Neuron (in vitro differentiated cells): ENCODE measurements around the gene TMEM132C.

Experiments used
- H2AFZ ChIP-seq: one replicate; pipeline ENCODE4 v1.6.1; 2013; ENCODE audit warnings: low read depth, mild to moderate bottlenecking, inconsistent platforms, low read length, moderate library complexity
- H3K27me3 ChIP-seq: one replicate; pipeline ENCODE4 v1.6.1; 2013; ENCODE audit warnings: low read length; ENCODE audit not compliant: insufficient read depth
- H3K36me3 ChIP-seq: one replicate; pipeline ENCODE4 v1.6.1; 2013; ENCODE audit warnings: low read length; ENCODE audit not compliant: insufficient read depth
- H3K4me1 ChIP-seq: one replicate; pipeline ENCODE4 v1.6.1; 2013; ENCODE audit warnings: low read length; ENCODE audit not compliant: insufficient read depth
- H3K4me3 ChIP-seq: 2 replicates; pipeline ENCODE4 v1.5.1; 2013; ENCODE audit warnings: mild to moderate bottlenecking, low read length, moderate library complexity
- H3K9me3 ChIP-seq: one replicate; pipeline ENCODE4 v1.6.1; 2013; ENCODE audit warnings: low read length

TMEM132C gene

GRCh38 chr12:128307791-128308190, 40.8 kb downstream of the TMEM132C start:
- Histone ChIP-seq H3K9me3 (peaks cover 3% of the 10 kb centered on the region), H3K4me1 (no peaks in the 10 kb centered on the region), H3K4me3 (no peak overlapping the region), H3K36me3 (no peaks in the 10 kb centered on the region), H2AFZ (no peak overlapping the region), H3K27me3 (no peaks in the 10 kb centered on the region)

DNA sequence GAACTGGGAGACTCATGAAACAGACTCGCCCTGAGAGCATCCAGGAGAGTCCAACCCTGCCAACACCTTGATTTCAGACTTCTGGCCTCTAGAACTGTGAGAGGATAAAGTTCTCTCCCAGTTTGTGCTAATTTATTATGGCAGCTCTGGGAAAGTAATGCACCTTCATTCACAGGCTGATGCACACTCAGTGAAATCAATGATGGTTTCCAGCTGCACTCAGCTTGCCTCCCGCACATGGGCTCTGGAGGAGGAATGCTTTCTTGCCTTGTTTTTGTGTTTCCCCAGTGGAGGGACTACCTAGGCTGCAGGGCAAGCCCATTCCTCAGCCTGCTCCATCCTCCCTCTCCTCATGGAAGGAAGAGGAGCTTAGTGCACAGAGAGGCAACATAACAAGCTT, 45.7 kb downstream of the TMEM132C start:
- H2AFZ ChIP-seq, result no peak overlapping the region
- no peaks in the 10 kb centered on the region for H3K27me3 ChIP-seq
- peaks cover 7% of the 10 kb centered on the region for H3K4me1 ChIP-seq
- H3K4me3 ChIP-seq, result no peak overlapping the region
- H3K36me3 ChIP-seq, result no peaks in the 10 kb centered on the region
- H3K9me3 ChIP-seq, result no peaks in the 10 kb centered on the region

DNA sequence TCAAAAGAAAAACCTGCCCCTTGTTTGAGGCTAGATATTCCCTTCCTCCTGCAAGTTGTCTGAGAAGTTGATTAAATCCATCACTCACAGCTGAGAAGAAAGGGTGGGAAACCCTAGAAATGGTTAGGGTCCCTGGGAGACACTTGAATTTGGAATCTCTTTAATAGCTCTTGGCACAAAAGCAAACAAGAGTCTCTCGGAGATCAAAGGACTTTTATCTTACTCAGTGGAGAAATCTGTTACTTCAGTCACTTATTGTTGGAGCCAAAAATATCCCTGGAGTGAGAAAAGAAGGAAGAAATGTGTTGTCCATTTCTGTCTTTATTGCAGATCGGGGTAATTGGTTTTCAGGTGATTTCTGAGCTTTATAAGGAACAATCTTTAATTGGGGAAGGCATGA, 47.0 kb downstream of the TMEM132C start:
- H3K27me3 ChIP-seq, result no peaks in the 10 kb centered on the region
- no peak overlapping the region for H3K4me3 ChIP-seq
- H3K4me1 ChIP-seq, result peaks cover 7% of the 10 kb centered on the region
- H2AFZ ChIP-seq, result no peak overlapping the region
- H3K9me3 ChIP-seq, result no peaks in the 10 kb centered on the region
- no peaks in the 10 kb centered on the region for H3K36me3 ChIP-seq

DNA sequence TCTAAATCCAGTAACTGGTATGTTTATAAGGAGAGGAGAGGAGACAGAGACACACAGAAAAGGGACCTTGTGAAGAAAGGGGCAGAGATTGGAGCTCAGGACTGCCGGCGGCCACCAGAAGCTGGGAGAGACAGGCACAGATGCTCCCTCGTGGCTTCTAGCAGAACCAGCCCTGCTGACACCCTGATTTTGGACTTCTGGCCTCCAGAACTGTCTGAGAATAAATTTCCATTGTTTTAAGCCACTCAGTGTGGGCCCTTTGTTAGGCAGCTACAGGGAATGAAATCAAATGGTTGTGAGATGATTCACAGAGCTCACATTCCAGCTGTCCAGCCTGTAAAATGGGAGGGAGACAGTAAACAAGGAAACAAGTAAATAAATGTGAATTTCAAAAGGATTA, 47.6 kb downstream of the TMEM132C start:
- Histone ChIP-seq H3K36me3 (no peaks in the 10 kb centered on the region), H3K4me3 (no peak overlapping the region), H2AFZ (no peak overlapping the region), H3K27me3 (no peaks in the 10 kb centered on the region), H3K4me1 (peaks cover 7% of the 10 kb centered on the region), H3K9me3 (no peaks in the 10 kb centered on the region)

DNA sequence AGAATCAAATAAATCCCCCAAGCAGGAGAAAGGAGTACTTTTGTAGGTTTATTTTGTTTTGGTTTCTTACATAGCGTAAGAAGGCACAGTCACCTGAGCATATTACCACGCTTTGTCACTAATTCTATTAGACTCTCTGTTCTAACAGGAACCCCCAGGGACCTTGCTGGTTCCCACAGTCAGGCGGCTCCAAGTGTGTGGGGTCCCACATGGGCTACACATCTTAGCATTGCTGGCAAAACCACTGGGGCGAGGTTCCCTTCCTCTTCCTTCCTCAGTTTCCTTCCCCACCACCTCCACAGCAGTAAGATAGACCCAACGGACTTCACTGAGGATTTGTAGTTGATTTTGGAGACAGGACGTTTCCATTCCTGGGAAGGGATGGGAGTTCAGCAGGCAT, 49.1 kb downstream of the TMEM132C start:
- Histone ChIP-seq H3K9me3 (no peaks in the 10 kb centered on the region), H3K4me1 (peaks cover 7% of the 10 kb centered on the region), H2AFZ (no peak overlapping the region), H3K36me3 (no peaks in the 10 kb centered on the region), H3K27me3 (no peaks in the 10 kb centered on the region), H3K4me3 (no peak overlapping the region)

- Histone ChIP-seq H3K27me3 (no peaks in the 10 kb centered on the region), H3K4me1 (peaks cover 7% of the 10 kb centered on the region), H2AFZ (no peak overlapping the region), H3K4me3 (no peak overlapping the region), H3K36me3 (no peaks in the 10 kb centered on the region), H3K9me3 (no peaks in the 10 kb centered on the region)
These were observed 50.1 kb downstream of the TMEM132C start for GRCh38 chr12:128316973-128317526.

- peaks cover 7% of the 10 kb centered on the region for H3K4me1 ChIP-seq
- H3K36me3 ChIP-seq, result no peaks in the 10 kb centered on the region
- no peak overlapping the region for H3K4me3 ChIP-seq
- H3K9me3 ChIP-seq, result no peaks in the 10 kb centered on the region
- no peak overlapping the region for H2AFZ ChIP-seq
- no peaks in the 10 kb centered on the region for H3K27me3 ChIP-seq
These were observed 51.4 kb downstream of the TMEM132C start for GRCh38 chr12:128318341-128318740.

- Histone ChIP-seq H2AFZ (no peak overlapping the region), H3K27me3 (no peaks in the 10 kb centered on the region), H3K4me3 (no peak overlapping the region), H3K9me3 (no peaks in the 10 kb centered on the region), H3K36me3 (no peaks in the 10 kb centered on the region), H3K4me1 (peaks cover 8% of the 10 kb centered on the region)
These were observed 52.0 kb downstream of the TMEM132C start for GRCh38 chr12:128318946-128319345.

DNA sequence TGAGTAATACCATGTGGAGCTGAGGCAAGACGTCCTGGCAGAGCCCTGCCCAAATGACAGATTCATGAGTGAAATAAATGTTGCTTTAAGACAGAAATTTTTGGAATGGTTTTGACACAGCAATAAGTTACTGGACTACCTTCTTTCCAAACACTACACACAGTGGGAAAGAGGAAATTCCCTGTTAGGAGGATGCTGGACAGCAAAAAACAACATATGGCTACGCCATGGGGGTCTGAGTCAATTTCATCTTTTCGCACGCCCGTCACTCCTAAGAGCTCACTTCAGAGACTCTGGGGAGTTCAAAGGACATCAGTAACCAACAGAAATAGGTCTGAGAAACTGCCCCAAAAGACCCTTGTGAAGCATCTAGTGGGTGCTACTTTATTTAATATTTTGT, 55.4 kb downstream of the TMEM132C start:
- Histone ChIP-seq H3K4me1 (peaks cover 1% of the 10 kb centered on the region), H3K36me3 (no peaks in the 10 kb centered on the region), H3K27me3 (no peaks in the 10 kb centered on the region), H3K4me3 (no peak overlapping the region), H2AFZ (no peak overlapping the region), H3K9me3 (no peaks in the 10 kb centered on the region)

DNA sequence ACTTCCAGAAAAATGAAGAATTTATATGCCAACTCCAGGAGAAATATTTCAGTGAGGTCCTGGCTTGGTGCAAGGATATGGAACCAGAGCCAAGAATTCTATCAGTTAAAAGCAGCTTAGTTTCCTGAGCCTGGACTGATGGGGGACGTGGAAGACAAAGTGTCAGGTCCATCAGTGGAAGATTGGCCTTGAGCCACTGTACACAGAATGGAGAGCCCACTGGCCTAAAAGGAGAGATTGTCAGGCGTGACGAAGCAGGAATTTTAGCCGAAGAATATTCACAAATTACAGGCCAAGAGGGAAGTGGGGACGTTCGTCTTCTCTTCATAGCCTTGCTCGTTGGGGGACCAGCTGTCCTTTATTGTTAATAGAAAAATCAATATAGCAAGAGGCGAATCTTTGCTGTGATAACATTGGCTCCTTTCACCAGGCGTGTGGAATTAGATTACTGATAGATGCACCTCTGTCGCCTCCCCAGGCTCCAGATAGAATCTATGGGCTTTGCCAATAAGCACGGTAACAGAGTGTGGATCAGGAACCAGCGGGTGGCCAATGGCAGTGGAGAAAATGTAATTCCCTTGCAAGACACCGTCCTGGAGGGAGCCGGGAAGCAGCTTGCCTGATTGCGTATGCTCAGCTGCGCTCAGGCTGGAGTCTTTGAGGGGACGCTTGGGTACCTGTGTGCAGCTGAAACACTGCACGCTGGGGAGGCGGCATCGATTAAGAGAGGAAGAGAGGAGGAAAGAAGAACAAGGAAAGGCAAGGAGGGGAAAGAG, 56.4 kb downstream of the TMEM132C start:
- Histone ChIP-seq H3K4me1 (peaks cover 1% of the 10 kb centered on the region), H3K27me3 (no peaks in the 10 kb centered on the region), H3K36me3 (no peaks in the 10 kb centered on the region), H3K4me3 (no peak overlapping the region), H2AFZ (no peak overlapping the region), H3K9me3 (no peaks in the 10 kb centered on the region)

- H3K27me3 ChIP-seq, result no peaks in the 10 kb centered on the region
- no peaks in the 10 kb centered on the region for H3K9me3 ChIP-seq
- peaks cover 1% of the 10 kb centered on the region for H3K4me1 ChIP-seq
- H3K36me3 ChIP-seq, result no peaks in the 10 kb centered on the region
- H3K4me3 ChIP-seq, result no peak overlapping the region
- H2AFZ ChIP-seq, result no peak overlapping the region
These were observed 58.7 kb downstream of the TMEM132C start for GRCh38 chr12:128325646-128326045.

DNA sequence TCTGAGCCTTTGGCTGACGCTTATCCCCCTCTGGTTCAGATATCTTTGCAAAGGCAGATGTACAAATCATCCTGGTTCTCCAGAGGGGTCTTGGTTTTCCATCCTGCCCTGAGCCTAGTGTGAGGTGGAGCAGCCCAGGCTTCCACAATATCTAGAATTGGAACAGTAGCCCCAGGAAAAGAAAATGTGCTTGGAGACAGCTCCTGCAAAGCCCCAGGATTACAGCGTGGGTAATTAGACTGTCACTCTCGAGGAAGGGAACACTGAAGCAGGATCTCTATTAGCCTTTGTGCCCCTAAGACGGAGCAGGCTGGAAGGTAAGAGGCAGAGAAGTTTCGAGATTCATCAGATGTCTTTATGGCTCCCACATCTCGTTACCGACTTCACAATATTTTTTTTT, 59.4 kb downstream of the TMEM132C start:
- Histone ChIP-seq H3K27me3 (no peaks in the 10 kb centered on the region), H2AFZ (no peak overlapping the region), H3K4me3 (no peak overlapping the region), H3K4me1 (peaks cover 1% of the 10 kb centered on the region), H3K36me3 (no peaks in the 10 kb centered on the region), H3K9me3 (no peaks in the 10 kb centered on the region)

DNA sequence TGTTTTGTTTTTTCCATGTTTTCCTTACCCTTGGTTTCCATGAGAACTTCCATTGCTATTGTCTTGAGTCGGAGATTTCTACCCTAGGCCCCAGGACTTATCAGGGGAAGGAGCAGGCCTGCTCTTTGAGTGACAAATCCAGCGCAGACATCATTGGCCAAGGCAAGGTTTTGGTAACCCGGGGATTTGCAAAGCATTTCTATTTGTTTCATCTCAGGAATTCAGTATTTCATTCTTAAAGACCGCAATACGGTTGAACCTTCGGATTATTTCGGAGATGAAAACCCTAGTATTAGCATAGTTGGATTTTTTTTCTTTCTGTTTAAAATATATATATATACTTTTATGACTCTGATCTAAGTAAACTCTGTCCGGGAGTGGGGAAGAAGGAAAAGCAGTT, 62.0 kb downstream of the TMEM132C start:
- Histone ChIP-seq H2AFZ (no peak overlapping the region), H3K36me3 (no peaks in the 10 kb centered on the region), H3K4me3 (no peak overlapping the region), H3K4me1 (no peaks in the 10 kb centered on the region), H3K27me3 (no peaks in the 10 kb centered on the region), H3K9me3 (no peaks in the 10 kb centered on the region)
